ENCODE data around the gene SCN9A.

Gene SCN9A

DNA sequence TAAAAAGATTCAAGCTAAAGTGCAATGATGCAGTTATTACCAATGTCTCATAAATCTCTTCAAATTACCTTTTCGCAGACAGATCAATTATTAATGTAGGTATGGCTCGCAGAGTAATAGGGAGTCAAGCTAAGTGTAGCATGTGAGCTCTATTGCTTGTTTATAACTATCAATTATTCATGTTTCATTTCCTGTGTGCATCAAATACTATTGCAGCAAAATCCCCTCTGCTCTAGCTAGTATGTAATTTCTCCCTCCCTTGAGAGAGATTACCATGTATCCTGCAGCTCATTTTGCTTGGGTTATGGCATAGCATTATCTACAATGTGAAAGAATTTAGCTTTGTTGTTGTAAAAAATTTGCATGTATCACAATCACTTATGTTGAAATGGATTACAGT is 182.3 kb downstream of the SCN9A start:
- H3K27ac ChIP-seq: no peak overlapping the region
- DNase-seq (ENCODE audit: low spot score): no peak
- ChIA-PET CTCF (interaction anchor here (0.6 kb wide), 1 partner anchor 1980 kb away, joined by 6 read pairs; no protein-coding TSS in a partner anchor), POLR2A (ENCODE audit: low non-redundant PET) (no interaction called here)
- TF ChIP-seq, protein P1, sequence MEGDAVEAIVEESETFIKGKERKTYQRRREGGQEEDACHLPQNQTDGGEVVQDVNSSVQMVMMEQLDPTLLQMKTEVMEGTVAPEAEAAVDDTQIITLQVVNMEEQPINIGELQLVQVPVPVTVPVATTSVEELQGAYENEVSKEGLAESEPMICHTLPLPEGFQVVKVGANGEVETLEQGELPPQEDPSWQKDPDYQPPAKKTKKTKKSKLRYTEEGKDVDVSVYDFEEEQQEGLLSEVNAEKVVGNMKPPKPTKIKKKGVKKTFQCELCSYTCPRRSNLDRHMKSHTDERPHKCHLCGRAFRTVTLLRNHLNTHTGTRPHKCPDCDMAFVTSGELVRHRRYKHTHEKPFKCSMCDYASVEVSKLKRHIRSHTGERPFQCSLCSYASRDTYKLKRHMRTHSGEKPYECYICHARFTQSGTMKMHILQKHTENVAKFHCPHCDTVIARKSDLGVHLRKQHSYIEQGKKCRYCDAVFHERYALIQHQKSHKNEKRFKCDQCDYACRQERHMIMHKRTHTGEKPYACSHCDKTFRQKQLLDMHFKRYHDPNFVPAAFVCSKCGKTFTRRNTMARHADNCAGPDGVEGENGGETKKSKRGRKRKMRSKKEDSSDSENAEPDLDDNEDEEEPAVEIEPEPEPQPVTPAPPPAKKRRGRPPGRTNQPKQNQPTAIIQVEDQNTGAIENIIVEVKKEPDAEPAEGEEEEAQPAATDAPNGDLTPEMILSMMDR (conservative IDR thresholded peaks at IDR 0.05; ENCODE audit: low read depth): no peak

DNA sequence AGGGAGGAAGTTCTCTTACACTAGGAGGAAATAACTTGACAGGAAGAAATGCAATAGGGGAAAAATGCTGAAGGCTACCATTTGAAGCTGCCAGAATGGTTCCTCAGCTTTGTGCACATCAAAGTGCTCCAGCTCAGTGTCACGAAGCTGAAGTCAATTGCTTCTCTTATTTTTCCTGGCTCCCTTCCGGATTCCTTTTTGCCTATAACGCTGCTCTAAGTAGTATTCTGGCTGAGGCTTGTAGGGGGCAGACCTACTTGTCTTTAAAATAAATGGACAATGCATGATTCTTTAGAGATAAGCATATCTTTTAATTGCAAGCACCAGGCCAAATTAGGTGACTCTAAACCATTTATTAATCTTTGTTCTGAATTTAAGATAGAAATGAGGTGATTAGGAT is 187.7 kb downstream of the SCN9A start:
- TF ChIP-seq, protein P1 (conservative IDR thresholded peaks at IDR 0.05; ENCODE audit: low read depth): no peak
- POLR2A ChIA-PET (ENCODE audit: low non-redundant PET): no interaction called here
- H3K27ac ChIP-seq: no peak overlapping the region
- DNase-seq (ENCODE audit: low spot score): no peak
- CTCF ChIA-PET: no interaction called here

DNA sequence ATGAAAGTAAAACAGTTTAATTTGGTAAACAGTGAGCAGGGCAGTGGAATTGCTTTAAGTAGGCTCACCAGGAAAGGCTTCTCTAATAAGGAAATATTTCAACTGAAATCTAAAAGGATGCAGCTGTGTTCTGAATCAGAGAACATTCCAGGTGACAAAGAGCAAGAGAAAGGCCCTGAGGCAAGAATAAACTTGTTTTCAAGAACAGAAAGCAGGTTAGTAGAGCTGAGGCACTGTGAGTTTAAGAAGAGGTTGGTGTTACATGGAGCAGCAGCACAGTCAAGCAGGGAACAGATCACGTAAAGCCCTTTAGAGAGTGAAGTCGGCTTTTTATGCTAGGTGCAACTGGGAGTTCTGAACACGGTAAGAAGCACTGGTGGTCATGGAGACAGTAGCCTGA is 191.0 kb downstream of the SCN9A start:
- no peak overlapping the region for H3K27ac ChIP-seq
- ChIA-PET POLR2A (ENCODE audit: low non-redundant PET) (no interaction called here), CTCF (interaction anchor here (0.6 kb wide), 1 partner anchor 211 kb away, joined by 3 read pairs; no protein-coding TSS in a partner anchor)
- DNase-seq (ENCODE audit: low spot score): peak; percentile 67
- TF ChIP-seq, protein P1 (conservative IDR thresholded peaks at IDR 0.05; ENCODE audit: low read depth): no peak

DNA sequence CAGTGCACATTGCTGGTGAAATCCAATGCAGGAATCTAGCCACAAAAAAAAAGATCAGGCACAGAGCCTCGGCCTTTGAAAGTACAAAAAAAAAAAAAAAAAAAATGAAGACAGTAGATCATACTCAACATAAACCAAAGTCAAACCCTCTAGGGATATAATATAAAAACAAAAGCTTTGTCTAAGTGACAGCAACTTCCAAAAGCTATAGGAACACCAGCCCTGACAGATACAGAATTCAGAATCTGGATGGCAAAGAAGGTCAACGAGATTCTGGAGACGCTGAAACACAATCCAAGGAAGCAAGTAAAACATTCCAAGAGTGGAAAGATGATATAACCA is 194.0 kb downstream of the SCN9A start:
- no peak for DNase-seq (ENCODE audit: low spot score)
- CTCF ChIA-PET: interaction anchor here (0.6 to 0.8 kb wide), 7 partner anchors 20 to 1223 kb away, joined by 3 to 4 read pairs (median 4); no protein-coding TSS in a partner anchor
- TF ChIP-seq, protein P1 (conservative IDR thresholded peaks at IDR 0.05; ENCODE audit: low read depth): peak; percentile 9; the same call in 1 of the 2 replicates
- no peak overlapping the region for H3K27ac ChIP-seq
- POLR2A ChIA-PET (ENCODE audit: low non-redundant PET): no interaction called here

DNA sequence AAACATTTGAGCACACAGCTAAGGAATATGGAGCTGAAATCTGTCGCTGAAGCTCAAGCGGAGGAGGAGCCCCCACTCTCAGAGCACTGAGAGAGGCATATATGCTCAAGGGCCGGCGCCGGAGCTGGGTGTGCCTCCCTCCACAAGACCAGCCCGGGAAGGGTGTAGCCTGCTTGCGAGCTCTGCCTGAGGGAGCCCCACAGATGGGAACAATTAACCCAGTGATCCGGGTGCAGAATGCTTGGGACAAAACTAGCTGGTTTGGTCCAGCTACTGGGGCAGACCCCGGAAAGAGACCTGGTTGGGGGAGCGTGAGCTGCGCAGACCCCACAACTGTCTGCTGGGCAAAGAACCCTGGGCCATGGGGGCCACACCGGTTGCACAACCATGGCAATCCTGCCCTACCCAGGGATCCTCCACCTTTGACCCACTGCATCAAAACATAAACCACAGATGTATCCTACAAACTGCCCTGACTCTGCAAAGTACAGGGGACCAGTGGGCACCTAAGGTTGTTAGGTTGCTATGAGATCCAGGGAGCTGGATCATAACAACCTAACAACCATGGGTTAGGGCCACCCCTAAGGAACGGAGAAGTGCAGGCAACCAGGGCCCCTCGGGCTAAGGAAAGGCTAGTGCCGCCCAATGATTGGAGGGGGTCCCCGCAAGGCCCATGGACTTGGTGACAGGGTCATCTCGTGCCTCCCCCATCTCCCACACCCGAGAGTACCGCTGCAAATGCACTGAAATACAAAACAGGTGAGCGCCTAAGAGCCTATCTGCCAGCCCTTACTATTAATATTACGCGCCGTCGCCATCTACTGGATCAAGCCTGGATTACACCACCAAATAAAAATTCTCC is 194.6 kb downstream of the SCN9A start:
- POLR2A ChIA-PET (ENCODE audit: low non-redundant PET): no interaction called here
- H3K27ac ChIP-seq: no peak overlapping the region
- peak; percentile 37 for DNase-seq (ENCODE audit: low spot score)
- CTCF ChIA-PET: interaction anchor here (0.6 to 1.0 kb wide), 8 partner anchors 9 to 1224 kb away, joined by 3 to 4 read pairs (median 3); no protein-coding TSS in a partner anchor
- TF ChIP-seq, protein P1 (conservative IDR thresholded peaks at IDR 0.05; ENCODE audit: low read depth): peak; percentile 65; the same call in 1 of the 2 replicates

DNA sequence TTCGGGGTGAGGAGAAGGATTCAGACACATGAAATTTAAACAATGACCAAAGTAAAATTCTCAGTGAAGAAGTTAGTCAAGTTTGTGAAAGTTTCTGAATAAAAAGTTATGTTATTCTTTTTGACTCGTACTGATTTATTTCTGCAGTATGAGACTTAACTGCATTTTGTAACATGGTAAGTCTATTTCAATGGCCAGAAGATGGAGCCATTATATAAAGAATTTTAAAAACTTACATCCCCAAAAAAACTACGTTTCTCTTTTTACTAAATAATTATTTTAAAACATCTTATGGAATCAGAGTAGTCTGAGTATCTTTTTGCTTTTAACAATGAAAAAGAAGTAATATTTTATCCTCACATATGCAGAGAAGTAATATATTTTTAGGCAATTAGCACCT is 196.5 kb downstream of the SCN9A start:
- TF ChIP-seq, protein P1 (conservative IDR thresholded peaks at IDR 0.05; ENCODE audit: low read depth): no peak; the same call in 1 of the 2 replicates
- no peak for DNase-seq (ENCODE audit: low spot score)
- CTCF ChIA-PET: no interaction called here
- POLR2A ChIA-PET (ENCODE audit: low non-redundant PET): no interaction called here
- no peak overlapping the region for H3K27ac ChIP-seq
